NOMO-1 treated with DMSO at 0.1 percent for 48 hours (cell line): Measurements from ENCODE around the gene NRGN.
"Not testable (repeated sequence)": the region's sequence is repeated elsewhere in the genome, so short reads cannot be mapped to it uniquely, and the experiment has no call there.

ENCODE experiments used
- DNase-seq: peaks from one replicate; lab custom pipeline; 2025; ENCODE audit not compliant: unreplicated experiment; lab: John Stamatoyannopoulos, UW

NRGN gene

DNA sequence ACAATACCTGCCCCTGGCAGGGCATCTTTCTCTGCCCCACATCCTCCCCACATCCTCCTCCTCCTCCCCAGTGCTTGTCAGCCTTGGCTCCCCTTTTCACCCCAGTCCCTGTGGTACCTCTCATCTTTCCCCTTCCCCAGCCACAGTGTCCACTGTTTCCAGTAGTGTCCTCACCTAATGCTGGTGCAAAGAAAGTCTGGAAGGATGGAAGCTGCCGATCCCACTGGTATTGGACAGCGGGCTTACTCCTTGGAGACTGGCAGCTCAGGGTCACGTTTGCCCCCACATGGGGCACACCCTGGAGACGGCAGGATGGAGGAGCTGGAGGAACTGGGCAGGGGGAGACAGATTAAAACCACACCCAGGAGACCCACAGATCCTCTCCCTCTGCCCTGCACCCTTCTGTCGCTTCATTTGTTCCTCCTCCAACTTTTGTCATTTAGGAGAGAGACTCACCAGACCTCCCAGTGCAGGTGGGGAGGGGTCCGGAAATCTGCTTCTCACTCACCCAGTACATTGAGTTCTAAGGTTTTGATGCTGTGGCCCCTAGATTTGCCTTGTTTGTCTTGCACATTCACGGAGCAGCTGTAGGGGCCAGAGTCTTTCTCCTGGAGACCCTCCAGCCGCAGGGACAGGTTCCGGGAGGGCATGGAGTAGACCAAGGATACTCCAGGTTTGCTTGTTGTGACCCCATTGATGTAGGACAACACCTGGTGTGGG is 16.5 kb downstream of the NRGN start:
- DNase-seq = no peak

DNA sequence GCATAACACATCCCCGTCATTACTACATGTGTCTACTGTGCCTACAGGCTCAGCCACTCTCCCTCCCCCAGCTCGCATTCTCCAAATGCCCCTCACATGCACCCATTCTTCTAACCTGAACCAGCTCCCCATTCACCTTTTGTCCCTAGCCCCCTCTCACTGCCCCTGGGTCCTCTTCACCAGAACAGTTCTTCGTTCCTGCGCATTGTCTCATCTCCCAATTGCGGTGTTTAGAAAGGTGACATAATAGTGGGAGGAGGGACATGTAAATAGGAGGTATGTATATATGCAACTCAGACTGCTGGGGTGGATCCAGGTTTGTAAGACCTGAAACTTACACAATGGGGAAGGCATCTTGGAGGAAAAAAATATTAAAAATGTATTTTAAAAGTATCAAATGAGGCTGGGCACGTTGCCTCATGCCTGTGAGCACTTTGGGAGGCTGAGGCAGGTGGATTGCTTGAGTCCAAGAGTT is 17.0 kb downstream of the NRGN start:
- no peak for DNase-seq

DNA sequence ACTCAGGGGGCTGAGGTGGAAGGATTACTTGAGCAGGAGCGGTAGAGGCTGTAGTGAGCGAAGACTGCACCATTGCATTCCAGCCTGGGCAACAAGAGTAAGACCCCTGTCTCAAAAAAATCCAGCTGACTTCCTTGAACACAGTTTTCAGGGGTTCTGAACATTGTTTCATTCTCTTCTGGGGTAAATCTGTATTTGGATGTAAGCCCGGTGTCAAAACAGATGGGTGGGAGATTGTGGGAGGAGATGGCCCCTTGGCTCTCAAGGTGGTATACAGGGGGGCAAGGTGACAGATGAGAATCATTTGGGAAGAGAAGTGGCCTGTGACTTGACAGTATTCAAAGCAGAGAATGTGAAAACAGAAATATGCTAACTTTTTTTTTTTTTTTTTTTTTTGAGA is 17.6 kb downstream of the NRGN start:
- DNase-seq = no peak

DNA sequence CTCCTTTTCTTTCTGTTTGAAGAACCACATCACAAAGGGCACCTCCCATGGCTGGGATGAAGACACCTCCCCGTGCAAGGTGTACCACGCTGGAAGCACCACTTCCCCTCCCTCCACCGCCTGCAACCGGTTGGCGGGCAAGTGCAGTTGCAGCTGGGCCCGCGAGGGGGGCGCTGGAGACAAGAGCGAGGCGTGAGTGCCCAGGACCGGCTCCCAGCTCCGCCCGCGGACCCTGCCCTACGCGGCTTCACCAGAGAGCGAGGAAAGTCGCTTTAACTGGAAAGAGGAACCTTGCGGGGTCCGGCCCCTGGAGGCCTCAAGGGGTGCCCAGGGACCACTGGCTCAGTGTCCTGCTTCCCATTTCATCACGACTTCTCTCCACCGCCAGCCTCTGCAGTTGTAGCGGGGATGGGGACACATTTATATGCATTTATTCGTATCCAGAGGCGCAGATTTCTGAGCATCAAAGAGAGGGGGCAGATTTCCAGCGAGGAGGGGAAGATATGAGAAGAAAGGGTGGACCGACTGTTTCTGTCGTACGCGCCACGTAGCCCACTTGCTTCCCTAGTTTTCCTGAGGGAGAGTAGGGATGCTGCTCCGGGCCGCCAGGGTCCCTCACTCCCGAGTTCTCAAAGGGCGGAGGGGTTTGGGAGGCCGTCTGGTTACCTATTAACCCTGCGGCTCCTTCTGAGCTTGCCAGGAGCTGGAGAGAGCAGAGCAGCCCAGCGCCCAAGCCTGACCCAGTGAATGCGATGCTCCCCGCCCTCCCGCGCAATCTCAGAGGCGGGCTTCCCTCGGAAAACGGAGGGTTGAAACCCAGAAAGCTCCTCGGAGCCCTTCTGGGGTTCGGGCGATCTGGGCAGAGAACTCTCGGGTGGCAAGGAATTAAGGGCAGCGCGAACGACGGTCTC is 18.9 kb downstream of the NRGN start:
- peak; percentile 93 for DNase-seq

DNA sequence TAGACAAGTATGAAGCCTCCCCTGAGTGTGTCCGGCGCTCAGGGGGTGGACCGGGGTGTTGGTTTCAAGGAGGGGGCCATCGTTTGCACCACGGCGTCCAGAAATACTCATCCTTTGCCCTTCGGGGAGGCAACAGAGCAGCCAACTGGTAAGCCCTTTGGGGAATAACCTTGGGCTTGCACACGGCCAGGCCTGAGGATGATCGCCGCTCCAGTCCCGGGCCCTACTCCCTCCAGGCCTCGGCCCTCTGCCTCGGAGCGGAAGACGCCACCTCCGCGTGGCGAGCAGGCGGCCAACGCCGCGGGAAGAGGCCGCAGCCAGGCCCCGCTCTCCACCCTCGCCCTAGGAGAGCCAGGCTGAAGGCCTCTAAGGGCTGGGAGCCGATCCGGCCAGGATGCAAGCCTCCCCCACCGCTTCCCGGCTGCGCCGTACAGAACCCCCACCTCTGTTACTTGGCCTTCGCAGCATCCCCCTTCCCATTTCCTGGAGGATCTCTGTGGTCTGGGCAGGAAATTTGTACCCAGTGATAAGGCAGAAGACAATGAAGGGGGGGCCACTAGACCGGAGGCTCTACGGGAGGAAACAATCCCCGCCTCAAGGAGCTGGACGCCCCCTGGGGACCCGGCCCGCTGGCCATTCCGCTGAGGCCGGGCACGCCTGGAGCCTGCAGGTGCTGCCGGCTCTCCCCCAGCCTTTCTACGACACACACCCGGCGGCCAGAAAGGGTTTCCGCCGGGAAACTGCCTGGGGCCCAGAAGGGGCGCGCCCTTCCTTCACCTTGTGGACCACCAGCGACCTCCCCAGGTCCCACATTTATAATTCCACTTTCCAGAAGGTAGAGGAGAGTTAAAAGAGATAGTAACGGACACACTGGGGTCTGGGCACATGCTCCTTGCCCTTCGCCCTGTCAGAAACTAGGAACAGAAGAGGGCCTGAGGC is 19.8 kb downstream of the NRGN start:
- no peak for DNase-seq

DNA sequence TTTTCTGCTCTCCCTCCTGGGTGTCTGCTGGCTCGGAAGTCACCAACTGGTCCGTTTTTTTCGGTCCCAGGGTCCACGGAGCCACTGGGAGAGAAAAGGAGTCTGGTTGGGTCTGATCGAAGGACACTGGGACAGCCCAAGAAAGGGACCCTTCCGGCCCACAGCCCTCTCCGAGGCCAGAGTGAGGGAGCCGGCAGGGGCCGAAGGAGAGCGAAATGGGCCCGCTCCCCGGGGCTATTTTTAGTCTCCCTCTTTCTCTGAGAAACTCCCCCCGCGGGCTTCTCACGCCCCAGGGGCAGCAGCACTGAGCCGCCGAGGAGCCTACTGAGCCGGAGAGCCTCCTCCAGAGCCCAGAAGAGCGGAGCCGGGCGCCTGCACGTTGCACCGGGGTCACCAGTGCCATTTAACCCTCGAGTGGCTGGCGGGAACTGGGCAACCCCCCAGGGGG is 20.5 kb downstream of the NRGN start:
- no peak for DNase-seq

DNA sequence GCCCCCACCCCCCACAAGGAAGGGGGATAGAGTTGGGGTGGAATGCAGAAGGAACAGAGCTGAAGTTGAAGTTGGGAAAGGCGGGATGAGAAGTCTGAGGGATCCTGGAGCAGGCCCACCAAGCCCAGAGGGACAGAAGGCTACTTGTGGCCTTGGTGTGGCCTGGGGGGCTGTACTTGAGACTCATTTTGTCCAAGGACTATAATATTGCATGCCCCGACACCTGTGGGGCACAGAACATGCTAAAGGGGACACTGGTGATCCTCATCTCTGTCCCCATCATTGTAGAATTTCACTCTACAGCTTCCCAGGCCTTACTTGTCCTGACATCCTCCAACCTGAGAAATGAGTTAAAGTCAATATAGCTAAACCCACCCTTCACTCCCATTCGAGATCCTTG is 21.1 kb downstream of the NRGN start:
- DNase-seq = no peak

DNA sequence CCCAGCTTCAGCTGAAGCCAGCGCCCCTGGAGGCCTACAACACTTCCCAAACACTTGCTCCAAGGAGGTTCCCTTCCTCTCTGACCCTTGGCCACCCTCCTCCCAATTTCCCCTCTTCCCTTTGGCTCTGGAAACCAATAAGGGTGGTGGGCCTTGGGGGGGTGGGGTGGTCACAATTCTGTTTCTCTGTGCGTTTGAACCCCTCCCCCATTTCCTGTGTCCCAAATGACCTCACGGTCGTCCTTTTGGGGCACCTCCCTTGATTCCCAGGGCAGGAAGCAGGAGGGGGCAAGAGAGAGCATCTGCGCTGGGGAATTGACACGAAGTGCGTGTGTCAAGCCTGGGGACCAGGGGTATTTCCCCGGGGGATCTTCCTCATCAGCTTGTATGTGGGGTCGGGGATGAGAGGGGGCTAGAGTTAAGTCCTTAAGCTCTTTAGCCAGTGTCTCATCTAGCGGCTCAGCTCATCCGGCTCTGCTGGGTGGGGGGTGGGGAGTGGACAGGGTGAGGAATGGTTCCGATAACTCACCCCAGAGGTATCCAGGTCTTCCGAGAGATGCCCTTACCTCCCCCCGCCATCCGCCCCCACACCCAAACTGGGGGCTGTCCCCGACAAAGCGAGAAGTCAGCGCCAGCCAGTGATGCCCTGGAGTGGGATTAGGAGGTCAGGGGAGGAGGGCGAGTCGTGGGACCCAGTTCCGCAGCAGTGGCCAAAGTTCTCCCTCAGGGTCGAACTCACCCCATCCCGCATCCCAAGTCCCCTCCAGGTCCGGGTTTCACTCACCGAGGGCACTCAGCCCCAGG is 21.8 kb downstream of the NRGN start:
- DNase-seq = no peak

DNA sequence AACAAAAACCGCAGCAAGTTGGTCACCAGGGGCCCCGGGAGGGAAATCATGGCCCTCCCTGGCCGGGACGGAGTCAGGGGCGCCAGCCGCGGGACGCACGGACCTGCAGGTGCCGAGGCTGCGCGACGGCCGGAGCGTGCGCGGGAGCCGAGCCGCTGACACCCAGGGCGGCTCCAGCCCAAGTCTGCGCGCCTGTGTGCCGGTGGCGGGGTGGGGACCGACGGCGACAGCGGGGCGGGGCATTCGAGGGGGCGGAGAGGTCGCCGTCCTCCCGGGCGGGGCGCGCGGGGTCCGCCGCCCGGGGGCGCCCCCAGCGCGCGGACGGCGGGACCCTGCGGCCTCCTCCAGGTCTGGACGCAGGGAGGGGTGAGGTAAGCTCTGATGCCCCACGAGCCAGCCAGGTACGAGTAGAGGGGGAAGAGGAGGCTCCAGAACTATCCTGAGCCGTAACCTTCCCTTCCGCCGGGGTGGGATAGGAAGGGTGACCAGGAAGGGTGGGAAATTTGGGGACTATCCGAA is 22.4 kb downstream of the NRGN start, which contains the start of gene ESAM:
Gene ESAM (minus strand): TSS at position 186 of the 519 bp plus-strand sequence. CDS start 136 bp downstream, at position 50.
- DNase-seq = peak; percentile 40

DNA sequence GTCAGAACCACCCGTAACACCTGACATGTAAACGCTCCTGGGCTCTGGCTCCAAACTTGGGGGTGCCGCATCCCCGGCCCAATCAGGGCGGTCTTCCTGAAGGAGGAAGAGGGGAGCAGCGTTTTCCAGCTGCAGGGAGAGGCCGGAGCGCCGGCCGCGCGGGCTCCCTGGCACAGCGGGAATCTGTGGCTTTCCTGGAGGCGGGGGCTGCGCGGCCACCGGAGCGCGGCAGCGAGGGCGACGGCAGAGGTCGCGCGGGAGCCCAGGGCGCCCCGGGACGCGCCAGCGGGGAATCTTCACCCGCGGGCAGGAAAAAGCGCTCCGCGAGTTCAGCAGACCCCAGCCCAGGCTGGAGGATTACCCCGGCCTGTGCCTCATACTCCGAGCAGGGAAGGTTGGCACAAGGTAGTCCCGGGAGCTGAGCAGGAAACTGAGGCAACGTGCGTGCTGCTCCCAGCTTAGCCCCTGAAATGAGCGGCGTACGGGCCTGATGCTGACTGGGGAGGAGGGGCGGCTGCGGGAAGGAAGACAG is 22.9 kb downstream of the NRGN start:
- DNase-seq = no peak

DNA sequence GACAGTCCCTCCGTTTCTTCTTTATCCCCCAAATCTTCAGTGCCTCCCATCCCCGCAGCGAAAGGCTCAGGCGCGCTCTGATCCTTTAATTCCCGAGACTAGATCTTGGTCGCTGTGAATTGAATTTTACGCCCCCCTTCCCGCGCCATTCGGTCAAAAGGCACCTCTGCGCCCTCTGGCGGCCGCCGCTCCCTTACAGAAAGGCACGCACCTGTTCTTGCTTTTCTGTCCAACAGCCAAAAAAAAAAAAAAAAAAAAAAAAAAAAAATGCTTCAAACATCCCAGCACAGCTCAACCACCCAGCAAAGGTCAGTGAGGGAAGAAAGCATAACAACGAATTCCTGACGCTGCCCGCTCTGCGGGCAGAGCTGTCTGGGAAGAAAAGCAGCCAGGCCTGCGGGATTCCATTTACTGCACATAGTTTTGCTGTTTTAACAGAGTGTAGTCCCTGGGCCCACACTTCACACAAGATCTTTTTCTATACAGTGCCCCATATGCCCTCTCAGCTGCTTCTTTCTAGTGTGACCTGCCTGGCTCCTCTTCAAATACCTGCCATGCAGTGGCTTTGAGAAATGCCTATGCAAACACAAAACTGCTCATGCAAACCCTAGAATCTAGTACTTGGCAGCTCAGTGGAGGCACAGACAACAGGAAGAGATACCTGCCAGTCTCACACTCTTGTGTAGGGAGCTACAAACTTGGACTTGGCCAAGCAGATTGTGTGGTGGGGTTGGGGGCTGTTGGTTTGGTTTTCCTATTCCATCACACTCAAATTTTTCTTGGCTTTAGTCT is 23.6 kb downstream of the NRGN start:
- DNase-seq = peak; percentile 68

DNA sequence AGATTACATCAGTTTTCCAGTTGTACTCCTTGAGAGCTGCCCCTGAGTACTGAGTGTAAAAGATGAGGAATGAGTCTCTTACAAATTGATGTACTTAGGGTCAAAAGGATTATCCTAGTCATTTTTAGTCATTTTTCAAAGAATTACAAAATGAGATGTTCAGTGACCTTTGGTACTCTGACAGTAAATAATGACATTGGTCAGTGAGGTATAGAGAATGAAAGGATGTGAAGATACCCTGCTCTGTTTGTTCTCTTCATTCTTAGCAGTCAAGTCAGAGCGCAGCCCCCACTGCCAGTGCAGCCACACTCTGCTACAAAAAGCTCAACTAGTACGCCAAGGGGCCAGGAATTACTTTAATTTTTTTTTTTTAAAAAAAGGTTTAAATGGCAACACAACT is 26.4 kb downstream of the NRGN start:
- DNase-seq = no peak

DNA sequence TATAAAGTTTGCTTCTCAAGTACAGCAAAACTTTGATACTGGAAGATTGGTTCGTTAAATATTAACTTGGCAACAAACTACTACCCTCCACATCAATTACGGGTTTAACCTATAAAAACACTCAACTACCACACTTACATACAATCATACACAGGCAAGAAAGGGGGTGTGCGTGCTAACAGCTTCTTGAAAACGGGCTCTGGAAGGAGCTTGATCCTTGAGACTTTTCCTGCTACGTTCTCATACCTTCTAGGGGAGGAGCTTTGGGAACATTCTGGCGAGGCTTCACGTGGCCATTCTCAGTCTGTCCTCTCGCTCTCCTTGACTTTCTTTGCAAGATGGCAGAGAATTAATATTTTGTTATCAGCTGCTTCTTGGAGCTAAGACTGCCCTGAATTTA is 29.2 kb downstream of the NRGN start:
- DNase-seq = no peak

DNA sequence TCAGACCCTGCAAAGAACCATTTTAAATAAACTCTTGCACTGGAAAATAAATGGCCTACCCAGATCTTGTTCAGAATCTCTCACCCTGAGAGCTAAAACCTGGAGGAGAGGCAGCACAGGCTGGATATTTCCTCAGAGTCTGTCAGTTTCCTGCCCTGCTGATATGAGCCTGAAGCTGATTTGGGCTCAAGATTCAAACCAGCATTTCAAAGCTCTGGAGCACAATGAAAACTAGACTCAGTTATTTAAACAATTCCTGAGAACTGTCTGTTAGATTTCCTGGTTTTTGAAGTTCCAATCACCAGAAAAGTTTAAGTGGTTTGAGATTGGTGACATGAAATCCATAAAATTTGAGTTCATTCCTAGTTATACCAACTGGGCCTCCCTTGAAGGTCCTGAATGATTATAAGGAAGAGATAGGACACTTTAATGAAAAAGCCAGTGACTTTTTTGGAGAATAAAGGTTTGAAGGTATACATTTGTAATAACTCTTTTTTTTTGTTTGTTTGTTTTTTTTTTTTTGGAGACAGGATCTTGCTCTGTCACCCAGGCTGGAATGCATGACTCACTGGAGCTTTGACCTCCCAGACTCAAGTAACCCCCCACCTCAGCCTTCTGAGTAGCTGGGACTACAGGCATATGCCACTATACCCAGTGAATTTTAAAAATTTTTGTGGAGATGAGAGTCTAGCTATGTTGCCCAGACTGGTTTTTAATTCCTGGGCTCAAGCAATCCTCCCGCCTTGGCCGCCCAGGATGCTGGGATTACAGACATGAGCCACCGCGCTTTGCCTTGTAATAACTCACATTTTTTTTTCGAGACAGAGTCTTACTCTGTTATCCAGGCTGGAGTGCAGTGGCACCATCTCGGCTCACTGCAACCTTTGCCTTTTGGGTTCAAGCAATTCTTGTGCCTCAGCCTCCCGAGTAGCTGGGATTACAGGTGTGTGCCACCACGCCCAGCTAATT is 30.3 kb downstream of the NRGN start:
- DNase-seq = no peak

DNA sequence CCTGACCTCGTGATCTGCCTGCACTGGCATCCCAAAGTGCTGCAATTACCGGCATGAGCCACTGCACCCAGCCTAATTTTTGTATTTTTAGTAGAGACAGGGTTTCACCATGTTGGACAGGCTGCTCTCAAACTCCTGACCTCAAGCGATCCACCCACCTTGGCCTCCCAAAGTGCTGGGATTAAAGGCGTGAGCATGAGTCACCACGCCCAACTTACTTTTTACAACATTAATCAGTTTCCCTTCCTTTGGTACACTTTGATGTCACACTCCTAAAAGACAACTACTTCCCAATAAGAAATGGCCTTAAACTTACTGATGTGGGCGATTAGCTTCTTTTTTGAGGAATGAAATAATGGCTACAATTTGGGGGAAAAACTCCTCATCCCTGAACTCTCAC is 31.2 kb downstream of the NRGN start:
- not testable (repeated sequence) for DNase-seq

DNA sequence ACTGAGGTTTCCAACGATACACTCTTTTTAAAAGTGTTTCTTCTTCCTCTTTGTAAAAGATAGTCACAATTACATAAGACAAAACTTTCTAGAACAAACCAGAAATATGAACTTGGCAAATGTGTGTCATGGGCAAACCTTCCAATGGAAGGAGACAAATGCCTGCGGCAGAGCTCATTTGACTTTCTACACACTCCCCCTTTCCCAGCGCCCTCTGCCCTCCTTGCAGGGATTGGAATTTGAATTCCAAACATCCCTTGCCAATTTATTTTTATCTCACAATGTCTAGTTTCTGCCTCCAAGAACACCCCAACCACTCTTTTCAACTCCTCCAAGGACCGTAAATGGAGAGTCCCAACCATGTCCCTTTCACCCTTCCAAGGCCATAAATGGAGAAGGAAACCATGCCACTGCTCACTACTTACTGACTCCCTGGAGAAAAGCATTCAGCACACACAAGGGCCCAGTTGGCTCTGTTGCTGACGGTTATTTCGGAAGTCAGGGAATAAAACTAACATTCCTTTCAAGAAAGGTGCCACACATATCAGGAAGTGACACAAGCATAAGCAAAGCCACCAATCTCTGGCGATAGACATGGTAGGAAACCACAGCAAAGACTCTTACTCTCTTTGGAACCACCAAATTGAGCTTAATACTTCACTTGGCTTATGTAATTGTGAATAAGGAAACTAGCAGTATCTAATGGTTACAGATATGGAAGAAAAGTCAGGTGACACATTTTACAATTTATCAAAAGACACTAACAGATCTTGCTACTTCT is 37.3 kb downstream of the NRGN start:
- no peak for DNase-seq

DNA sequence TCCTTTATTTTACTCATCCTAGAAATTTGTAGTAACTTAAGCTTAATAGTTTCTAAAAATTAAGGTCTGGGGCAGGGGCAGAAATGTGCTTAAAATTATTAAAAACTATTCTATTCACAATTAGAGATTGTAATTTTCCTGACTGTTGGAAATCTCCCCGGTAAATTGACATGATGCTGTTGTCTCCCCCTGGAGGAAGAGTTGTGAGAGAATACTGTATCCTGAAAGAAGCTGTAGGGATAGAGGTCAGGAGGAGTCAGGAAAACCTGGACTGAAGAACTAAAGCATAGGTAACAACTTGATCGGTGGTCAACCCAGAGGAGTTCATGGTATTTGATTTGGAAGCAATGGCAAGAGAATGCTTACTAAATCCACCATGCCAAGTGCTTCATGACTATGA is 38.5 kb downstream of the NRGN start:
- no peak for DNase-seq
